Neutrophil (primary cell): ENCODE data around the gene METTL23.

Experiments
- H3K27ac ChIP-seq: fragments of 200-600 bp; sonication (generic); 2 replicates; pipeline ENCODE4 v1.5.1; 2016; ENCODE audit warnings: mild to moderate bottlenecking, moderate library complexity
- H3K27me3 ChIP-seq: fragments of 200-600 bp; sonication (generic); 2 replicates; pipeline ENCODE4 v1.6.0; 2016; ENCODE audit warnings: mild to moderate bottlenecking
- H3K36me3 ChIP-seq: fragments of 200-600 bp; sonication (generic); 2 replicates; pipeline ENCODE4 v1.5.1; 2017
- H3K4me1 ChIP-seq, 2 experiments: fragments of 200-600 bp in 1 of 2; sonication (generic) in 1 of 2; 1 replicate in 1 of 2; 2 replicates in 1 of 2; pipeline versions ENCODE4 v1.5.1 to v1.6.1; 2013 to 2016; ENCODE audit warnings: low read depth in 1 of 2, low read length in 1 of 2, mild to moderate bottlenecking in 1 of 2, moderate library complexity in 1 of 2; ENCODE audit not compliant: control insufficient read depth in 1 of 2, insufficient read depth in 1 of 2
- H3K4me3 ChIP-seq, 2 experiments: fragments of 200-600 bp in 1 of 2; sonication (generic) in 1 of 2; 1 replicate in 1 of 2; 2 replicates in 1 of 2; pipeline ENCODE4 v1.5.1; 2013 to 2016; ENCODE audit warnings: low read depth in 1 of 2, low read length in 1 of 2, mild to moderate bottlenecking in 1 of 2, moderate library complexity in 1 of 2
- H3K9me3 ChIP-seq: fragments of 200-600 bp; sonication (generic); 2 replicates; pipeline ENCODE4 v1.5.1; 2016
- CTCF ChIP-seq: fragments of 200-600 bp; sonication (generic); IDR thresholded peaks from 2 replicates; pipeline ENCODE4 v1.5.1; 2016; ENCODE audit warnings: antibody characterized with exemption

METTL23 gene

GRCh38 chr17:76751416-76751993 is 24.9 kb downstream of the METTL23 start:
- Histone ChIP-seq H3K27ac (no peak overlapping the region), H3K9me3 (no peaks in the 10 kb centered on the region), H3K4me1 (no peaks in the 10 kb centered on the region), H3K4me3 (no peak overlapping the region), H3K36me3 (peaks cover 54% of the 10 kb centered on the region), H3K27me3 (no peaks in the 10 kb centered on the region)
- TF ChIP-seq CTCF, result no peak

- Histone ChIP-seq H3K27me3 (no peaks in the 10 kb centered on the region), H3K4me1 (no peaks in the 10 kb centered on the region), H3K9me3 (no peaks in the 10 kb centered on the region), H3K36me3 (peaks cover 53% of the 10 kb centered on the region), H3K27ac (no peak overlapping the region), H3K4me3 (no peak overlapping the region)
- no peak for TF ChIP-seq CTCF
Observed at GRCh38 chr17:76752006-76752405, 25.4 kb downstream of the METTL23 start.

GRCh38 chr17:76753061-76753961 is 26.7 kb downstream of the METTL23 start:
- no peak overlapping the region for H3K4me3 ChIP-seq
- H3K36me3 ChIP-seq, result peaks cover 51% of the 10 kb centered on the region
- H3K9me3 ChIP-seq, result no peaks in the 10 kb centered on the region
- H3K27me3 ChIP-seq, result no peaks in the 10 kb centered on the region
- no peak for TF ChIP-seq CTCF
- no peak overlapping the region for H3K27ac ChIP-seq
- H3K4me1 ChIP-seq, result no peaks in the 10 kb centered on the region

GRCh38 chr17:76755285-76755684 is 28.6 kb downstream of the METTL23 start:
- no peaks in the 10 kb centered on the region for H3K27me3 ChIP-seq
- no peak overlapping the region for H3K27ac ChIP-seq
- no peak overlapping the region for H3K4me3 ChIP-seq
- H3K36me3 ChIP-seq, result peaks cover 48% of the 10 kb centered on the region
- TF ChIP-seq CTCF, result no peak
- H3K9me3 ChIP-seq, result no peaks in the 10 kb centered on the region
- no peaks in the 10 kb centered on the region for H3K4me1 ChIP-seq

GRCh38 chr17:76757256-76757655 is 30.6 kb downstream of the METTL23 start:
- Histone ChIP-seq H3K36me3 (peaks cover 60% of the 10 kb centered on the region), H3K27ac (no peak overlapping the region), H3K4me3 (no peak overlapping the region), H3K27me3 (no peaks in the 10 kb centered on the region), H3K4me1 (no peaks in the 10 kb centered on the region), H3K9me3 (no peaks in the 10 kb centered on the region)
- TF ChIP-seq CTCF, result no peak
